ENCODE measurements around the gene ACAD8. TPM values are rescaled to one million over a fixed set of nuclear protein-coding genes. Genes with fewer than 3 reads are reported as not detected.
"Not testable (repeated sequence)": the region's sequence is repeated elsewhere in the genome, so short reads cannot be mapped to it uniquely, and the experiment has no call there.

ACAD8 gene
- total and polyA plus RNA-seq, 10 of the 15 experiments (the other 5 are each of a cell fraction or from before 2014, with no cell fraction given), result 9.9 to 34.8 (median 22.2) TPM

- not testable (repeated sequence) for DNase-seq (ENCODE audit: low read depth, low spot score)
These were observed 31.0 kb downstream of the ACAD8 start for GRCh38 chr11:134284349-134284748.

GRCh38 chr11:134287561-134287960, 34.2 kb downstream of the ACAD8 start:
- RAD21 ChIA-PET (ENCODE audit: unreplicated experiment), result no interaction called here
- no peak overlapping the region for H3K4me3 ChIP-seq
- H2AFZ ChIP-seq (ENCODE audit: control insufficient read depth, low read depth, low read length), result no peak overlapping the region
- no peak for FAIRE-seq
- intact Hi-C loops (cut with micrococcal nuclease; ENCODE audit: unreplicated experiment), result no loop called here
- no peak overlapping the region for H3K9ac ChIP-seq (ENCODE audit: control insufficient read depth, insufficient read depth, low read length)
- H3K79me2 ChIP-seq (ENCODE audit: control insufficient read depth, insufficient read depth, low read length), result no peaks in the 10 kb centered on the region
- CTCF ChIA-PET, result no interaction called here
- no TSS peak for BruUV-seq (replicated peaks)
- no peaks in the 10 kb centered on the region for H3K36me3 ChIP-seq (ENCODE audit: control insufficient read depth in 2 of 2, insufficient read depth in 2 of 2, low read length in 1 of 2)
- H3K27me3 ChIP-seq (replicated peaks in 1 of 2; ENCODE audit: control insufficient read depth in 2 of 2, insufficient read depth in 2 of 2, low read length in 1 of 2), result no peaks in the 10 kb centered on the region
- no peak for DNase-seq (ENCODE audit: low read depth, low spot score)
- H3K4me1 ChIP-seq (ENCODE audit: control insufficient read depth, insufficient read depth, low read length), result no peaks in the 10 kb centered on the region
- H3K9me3 ChIP-seq (replicated peaks; ENCODE audit: control insufficient read depth, insufficient read depth, low read length), result no peaks in the 10 kb centered on the region
- in situ Hi-C loops (cut with MboI), result no loop called here
- no peaks in the 10 kb centered on the region for H4K20me1 ChIP-seq (ENCODE audit: control insufficient read depth, insufficient read depth)
- WGBS (ENCODE audit: insufficient coverage, insufficient replicate concordance, low lambda C conversion rate, missing lambda C conversion rate), result 50% methylated on average over 12 of the region's 12 CpGs
- no peak overlapping the region for H3K4me2 ChIP-seq (ENCODE audit: control insufficient read depth, insufficient read depth)
- no peak for ATAC-seq
- POLR2A ChIA-PET, result no interaction called here
- SMC1A ChIA-PET (ENCODE audit: uncharacterized antibody, unreplicated experiment), result no interaction called here
- H3K27ac ChIP-seq (ENCODE audit: control insufficient read depth, insufficient read depth), result no peak overlapping the region
- TF ChIP-seq, protein P1, sequence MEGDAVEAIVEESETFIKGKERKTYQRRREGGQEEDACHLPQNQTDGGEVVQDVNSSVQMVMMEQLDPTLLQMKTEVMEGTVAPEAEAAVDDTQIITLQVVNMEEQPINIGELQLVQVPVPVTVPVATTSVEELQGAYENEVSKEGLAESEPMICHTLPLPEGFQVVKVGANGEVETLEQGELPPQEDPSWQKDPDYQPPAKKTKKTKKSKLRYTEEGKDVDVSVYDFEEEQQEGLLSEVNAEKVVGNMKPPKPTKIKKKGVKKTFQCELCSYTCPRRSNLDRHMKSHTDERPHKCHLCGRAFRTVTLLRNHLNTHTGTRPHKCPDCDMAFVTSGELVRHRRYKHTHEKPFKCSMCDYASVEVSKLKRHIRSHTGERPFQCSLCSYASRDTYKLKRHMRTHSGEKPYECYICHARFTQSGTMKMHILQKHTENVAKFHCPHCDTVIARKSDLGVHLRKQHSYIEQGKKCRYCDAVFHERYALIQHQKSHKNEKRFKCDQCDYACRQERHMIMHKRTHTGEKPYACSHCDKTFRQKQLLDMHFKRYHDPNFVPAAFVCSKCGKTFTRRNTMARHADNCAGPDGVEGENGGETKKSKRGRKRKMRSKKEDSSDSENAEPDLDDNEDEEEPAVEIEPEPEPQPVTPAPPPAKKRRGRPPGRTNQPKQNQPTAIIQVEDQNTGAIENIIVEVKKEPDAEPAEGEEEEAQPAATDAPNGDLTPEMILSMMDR (IDR thresholded peaks at IDR 0.05 in 2 of 3, conservative IDR thresholded peaks at IDR 0.05 in 1 of 3; ENCODE audit: control insufficient read depth in 2 of 3, extremely low read depth in 1 of 3, insufficient read depth in 1 of 3, low read depth in 3 of 3, low read length in 3 of 3), result no peak
- TF ChIP-seq, protein P2, sequence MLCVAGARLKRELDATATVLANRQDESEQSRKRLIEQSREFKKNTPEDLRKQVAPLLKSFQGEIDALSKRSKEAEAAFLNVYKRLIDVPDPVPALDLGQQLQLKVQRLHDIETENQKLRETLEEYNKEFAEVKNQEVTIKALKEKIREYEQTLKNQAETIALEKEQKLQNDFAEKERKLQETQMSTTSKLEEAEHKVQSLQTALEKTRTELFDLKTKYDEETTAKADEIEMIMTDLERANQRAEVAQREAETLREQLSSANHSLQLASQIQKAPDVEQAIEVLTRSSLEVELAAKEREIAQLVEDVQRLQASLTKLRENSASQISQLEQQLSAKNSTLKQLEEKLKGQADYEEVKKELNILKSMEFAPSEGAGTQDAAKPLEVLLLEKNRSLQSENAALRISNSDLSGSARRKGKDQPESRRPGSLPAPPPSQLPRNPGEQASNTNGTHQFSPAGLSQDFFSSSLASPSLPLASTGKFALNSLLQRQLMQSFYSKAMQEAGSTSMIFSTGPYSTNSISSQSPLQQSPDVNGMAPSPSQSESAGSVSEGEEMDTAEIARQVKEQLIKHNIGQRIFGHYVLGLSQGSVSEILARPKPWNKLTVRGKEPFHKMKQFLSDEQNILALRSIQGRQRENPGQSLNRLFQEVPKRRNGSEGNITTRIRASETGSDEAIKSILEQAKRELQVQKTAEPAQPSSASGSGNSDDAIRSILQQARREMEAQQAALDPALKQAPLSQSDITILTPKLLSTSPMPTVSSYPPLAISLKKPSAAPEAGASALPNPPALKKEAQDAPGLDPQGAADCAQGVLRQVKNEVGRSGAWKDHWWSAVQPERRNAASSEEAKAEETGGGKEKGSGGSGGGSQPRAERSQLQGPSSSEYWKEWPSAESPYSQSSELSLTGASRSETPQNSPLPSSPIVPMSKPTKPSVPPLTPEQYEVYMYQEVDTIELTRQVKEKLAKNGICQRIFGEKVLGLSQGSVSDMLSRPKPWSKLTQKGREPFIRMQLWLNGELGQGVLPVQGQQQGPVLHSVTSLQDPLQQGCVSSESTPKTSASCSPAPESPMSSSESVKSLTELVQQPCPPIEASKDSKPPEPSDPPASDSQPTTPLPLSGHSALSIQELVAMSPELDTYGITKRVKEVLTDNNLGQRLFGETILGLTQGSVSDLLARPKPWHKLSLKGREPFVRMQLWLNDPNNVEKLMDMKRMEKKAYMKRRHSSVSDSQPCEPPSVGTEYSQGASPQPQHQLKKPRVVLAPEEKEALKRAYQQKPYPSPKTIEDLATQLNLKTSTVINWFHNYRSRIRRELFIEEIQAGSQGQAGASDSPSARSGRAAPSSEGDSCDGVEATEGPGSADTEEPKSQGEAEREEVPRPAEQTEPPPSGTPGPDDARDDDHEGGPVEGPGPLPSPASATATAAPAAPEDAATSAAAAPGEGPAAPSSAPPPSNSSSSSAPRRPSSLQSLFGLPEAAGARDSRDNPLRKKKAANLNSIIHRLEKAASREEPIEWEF (IDR thresholded peaks at IDR 0.05; ENCODE audit: insufficient replicate concordance, low read depth, low read length), result no peak
- TF ChIP-seq GABPA (IDR thresholded peaks at IDR 0.05; ENCODE audit: low read depth) (no peak), RBBP5 (conservative IDR thresholded peaks at IDR 0.05) (no peak), NFIC (IDR thresholded peaks at IDR 0.05; ENCODE audit: low read depth, low read length) (no peak), SMAD1 (IDR thresholded peaks at IDR 0.05; ENCODE audit: low read depth, partially characterized antibody) (no peak), WRNIP1 (IDR thresholded peaks at IDR 0.05; ENCODE audit: borderline replicate concordance, low read depth, low read length) (no peak), SUZ12 (IDR thresholded peaks at IDR 0.05; ENCODE audit: unreplicated experiment) (no peak), RUNX3 (IDR thresholded peaks at IDR 0.05; ENCODE audit: low read length) (no peak), ZBED1 (IDR thresholded peaks at IDR 0.05; ENCODE audit: borderline replicate concordance) (no peak)

More at GRCh38 chr11:134284349-134284748, 31.0 kb downstream of the ACAD8 start:
- H3K27me3 ChIP-seq (replicated peaks in 1 of 2; ENCODE audit: control insufficient read depth in 2 of 2, insufficient read depth in 2 of 2, low read length in 1 of 2); H3K4me3 ChIP-seq; FAIRE-seq; H3K4me2 ChIP-seq (ENCODE audit: control insufficient read depth, insufficient read depth); intact Hi-C loops (cut with micrococcal nuclease; ENCODE audit: unreplicated experiment); H3K9me3 ChIP-seq (replicated peaks; ENCODE audit: control insufficient read depth, insufficient read depth, low read length); H3K27ac ChIP-seq (ENCODE audit: control insufficient read depth, insufficient read depth); SMC1A ChIA-PET (ENCODE audit: uncharacterized antibody, unreplicated experiment); BruUV-seq (replicated peaks); H3K36me3 ChIP-seq (ENCODE audit: control insufficient read depth in 2 of 2, insufficient read depth in 2 of 2, low read length in 1 of 2); in situ Hi-C loops (cut with MboI); ATAC-seq; CTCF ChIA-PET; H4K20me1 ChIP-seq (ENCODE audit: control insufficient read depth, insufficient read depth); H3K4me1 ChIP-seq (ENCODE audit: control insufficient read depth, insufficient read depth, low read length); H3K79me2 ChIP-seq (ENCODE audit: control insufficient read depth, insufficient read depth, low read length); H3K9ac ChIP-seq (ENCODE audit: control insufficient read depth, insufficient read depth, low read length); RAD21 ChIA-PET (ENCODE audit: unreplicated experiment); H2AFZ ChIP-seq (ENCODE audit: control insufficient read depth, low read depth, low read length); POLR2A ChIA-PET: not testable (repeated sequence)
- WGBS (ENCODE audit: insufficient coverage, insufficient replicate concordance, low lambda C conversion rate, missing lambda C conversion rate), result 45% methylated on average over 5 of the region's 5 CpGs

Measured in GM12878 (cell line).